Activated CD4-positive, CD25-positive, alpha-beta regulatory T cell treated with anti-CD3 and anti-CD28 coated beads, Interleukin-2, amount 50 U/mL, for 16 hours (primary cell): Measurements from ENCODE around the gene PITPNM1.
"Not testable (repeated sequence)": the region's sequence is repeated elsewhere in the genome, so short reads cannot be mapped to it uniquely, and the experiment has no call there.

Experiments
- DNase-seq: peaks from one replicate; pipeline ENCODE4 v3.0.0-alpha.2; 2020; ENCODE audit warnings: low read depth, low spot score

Gene PITPNM1

DNA sequence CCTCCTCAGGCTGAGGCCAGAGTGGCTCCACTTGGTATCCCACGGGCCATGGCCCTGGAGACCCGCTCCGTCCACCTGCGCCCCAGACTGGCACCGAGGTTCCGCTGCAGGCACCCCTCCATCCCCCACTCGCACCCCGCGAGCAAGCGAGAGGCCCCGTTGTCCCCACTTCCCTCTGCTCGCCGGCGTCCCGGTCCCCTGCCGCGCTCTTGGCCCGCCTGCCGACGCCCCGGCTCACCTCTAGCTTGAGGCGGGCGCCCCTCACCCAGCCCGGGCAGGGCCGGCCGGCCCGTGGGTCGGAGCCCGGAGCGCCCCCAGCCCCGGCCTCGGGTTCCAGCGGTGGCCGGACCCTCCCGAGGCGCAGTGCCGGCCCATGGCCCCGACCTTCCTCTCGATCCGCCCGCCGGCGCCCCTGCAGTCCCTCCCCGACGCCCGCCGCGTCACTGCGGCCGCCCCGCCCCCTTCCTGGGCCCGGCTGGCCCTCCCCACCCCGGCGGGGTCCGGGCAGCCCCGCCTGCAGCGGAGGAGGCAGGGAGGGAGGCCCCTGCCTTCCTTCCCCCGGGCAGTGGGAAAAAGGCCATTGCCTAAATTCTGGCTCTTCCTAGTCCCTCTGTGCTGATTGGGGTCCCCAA lies at the start of gene PITPNM1:
TSS of gene PITPNM1 (minus strand) at position 414 of the 632 bp plus-strand sequence. CDS start 1,183 bp downstream, outside the sequence.
- DNase-seq = peak; percentile 41

DNA sequence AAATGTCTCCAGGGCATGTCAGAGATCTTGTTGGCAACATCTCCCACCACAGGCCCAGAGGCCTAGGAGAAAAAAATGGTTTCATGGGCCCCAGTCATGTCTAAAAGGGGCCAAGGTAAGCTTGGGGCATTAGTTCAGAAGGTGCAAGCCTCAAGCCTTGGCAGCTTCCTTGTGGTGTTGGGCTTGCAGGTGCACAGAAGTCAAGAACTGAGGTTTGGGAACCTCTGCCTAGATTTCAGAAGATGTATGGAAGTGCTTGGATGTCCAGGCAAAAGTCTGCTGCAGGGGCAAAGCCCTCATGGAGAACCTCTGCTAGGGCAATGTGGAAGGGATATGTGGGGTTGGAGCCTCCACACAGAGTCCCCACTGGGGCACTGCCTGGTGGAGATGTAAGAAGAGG lies 46.5 kb upstream of the PITPNM1 start:
- not testable (repeated sequence) for DNase-seq

DNA sequence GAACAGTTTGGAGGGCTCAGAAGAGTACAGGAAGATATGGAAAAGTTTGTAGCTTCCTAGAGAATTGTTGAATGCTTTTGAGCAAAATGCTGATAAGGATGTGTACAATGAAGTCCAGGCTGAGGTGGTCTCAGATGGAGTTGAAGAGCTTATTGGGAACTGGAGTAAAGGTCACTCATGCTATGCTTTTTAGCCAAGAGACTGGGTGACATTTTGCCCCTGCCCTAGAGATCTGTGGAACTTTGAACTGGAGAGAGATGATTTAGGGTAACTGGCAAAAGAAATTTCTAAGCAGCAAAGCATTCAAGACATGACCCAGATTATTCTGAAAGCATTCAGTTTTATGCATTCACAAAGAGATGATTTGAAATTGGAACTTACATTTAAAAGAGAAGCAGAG lies 46.0 kb upstream of the PITPNM1 start:
- DNase-seq = no peak

DNA sequence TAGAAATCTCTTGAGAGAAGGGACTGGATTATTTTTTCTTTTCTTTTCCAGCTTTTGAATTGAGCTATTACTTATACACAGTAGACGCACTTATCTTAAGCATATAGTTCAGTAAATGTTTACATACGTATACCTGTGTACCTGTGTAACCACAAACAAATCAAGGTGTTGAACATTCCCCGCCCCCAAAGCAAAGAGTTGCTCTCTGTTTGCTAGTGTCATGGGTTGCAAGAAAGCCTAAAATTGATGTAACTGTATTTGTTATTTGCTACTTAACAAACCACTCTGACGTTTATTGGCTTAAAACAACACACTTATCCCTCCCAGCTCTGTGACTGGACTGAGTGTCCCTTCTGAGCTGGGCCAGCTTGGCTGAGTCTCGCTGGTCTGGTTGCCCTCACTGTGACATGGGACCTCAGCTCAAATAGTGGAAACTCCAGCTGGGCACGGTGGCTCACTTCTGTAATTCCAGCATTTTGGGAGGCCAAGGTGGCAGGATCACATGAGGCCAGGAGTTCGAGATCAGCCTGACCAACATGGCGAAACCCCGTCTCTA lies 43.5 kb upstream of the PITPNM1 start:
- DNase-seq = no peak

DNA sequence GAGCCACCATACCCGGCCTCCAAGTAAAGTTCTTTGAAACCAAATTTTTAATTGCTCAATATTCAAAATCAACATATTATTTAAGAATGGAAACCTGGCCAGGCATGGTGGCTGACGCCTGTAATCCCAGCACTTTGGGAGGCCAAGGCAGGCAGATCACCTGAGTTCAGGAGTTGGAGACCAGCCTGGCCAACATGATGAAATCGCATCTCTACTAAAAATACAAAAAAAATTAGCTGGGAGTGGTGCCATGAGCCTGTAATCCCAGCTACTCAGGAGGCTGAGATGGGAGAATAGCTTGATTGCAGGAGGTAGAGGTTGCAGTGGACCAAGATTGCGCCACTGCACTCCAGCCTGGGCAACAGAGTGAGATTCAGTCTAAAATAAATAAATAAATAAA lies 42.9 kb upstream of the PITPNM1 start:
- not testable (repeated sequence) for DNase-seq

DNA sequence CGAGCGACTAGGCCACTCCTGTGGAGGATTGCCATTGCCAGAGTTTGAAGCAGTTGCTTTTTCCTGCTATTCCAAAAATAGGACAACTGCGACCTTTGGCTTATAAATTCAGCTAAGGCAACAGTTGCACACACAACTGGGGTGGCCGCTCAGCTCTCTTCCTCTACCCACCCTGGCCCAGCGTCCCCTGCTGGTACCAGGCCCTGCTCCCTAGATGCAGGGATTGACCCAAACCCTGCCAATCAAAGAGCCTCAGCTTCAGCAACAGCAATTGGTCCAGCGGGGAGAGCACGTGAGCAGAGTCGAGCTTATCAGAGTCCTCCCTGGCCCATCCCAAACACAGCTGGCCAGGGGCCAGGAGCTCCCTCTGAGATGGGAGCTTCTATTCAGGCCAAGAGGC lies 40.1 kb upstream of the PITPNM1 start:
- no peak for DNase-seq

DNA sequence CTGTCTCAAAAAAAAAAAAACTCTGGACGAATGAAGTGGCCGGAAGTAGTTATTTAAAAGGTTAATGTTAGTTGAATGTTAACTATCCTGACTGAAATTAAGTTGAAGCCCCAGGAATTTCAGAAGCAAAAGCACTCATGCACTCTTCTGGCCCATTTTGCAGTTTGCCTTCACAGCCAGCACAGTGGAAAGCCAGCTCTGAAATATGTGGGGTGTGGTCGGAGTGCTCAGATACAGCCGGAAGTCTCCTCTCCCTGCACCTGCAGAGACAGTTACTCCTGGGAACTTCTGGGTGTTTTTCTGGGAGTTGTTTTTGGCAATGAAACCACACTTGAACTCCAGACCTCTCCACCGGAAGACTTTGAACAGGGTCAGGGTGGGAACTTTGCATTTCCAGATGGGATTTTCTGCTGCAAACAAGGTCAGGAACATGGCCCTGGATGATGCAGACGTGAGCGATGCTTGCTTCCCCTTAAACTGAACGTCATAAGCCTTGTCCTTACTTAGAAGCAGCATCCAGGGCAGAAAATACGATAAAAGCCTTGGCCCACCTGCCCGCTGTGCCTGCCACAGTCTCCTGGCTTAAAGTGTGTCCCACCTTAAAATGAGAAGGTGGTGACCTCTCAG lies 39.6 kb upstream of the PITPNM1 start:
- DNase-seq = no peak

DNA sequence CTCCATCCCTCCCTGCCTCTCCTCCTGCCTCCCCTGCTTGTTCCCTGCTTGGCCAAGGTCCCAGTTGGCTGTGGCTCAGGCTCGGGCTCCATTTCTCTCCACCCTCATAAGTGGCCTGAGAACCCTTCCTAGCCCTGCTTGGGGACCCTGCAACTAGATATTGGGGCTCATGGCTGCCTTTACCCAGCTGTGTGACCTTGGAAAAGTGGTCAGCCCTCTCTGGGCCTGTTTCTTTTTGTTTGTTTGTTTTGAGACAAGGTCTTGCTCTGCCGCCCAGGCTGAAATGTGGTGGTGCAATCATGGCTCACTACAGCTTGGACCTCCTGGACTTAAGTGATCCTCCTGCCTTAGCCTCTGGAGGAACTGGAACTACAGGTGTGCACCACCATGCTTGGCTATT lies 38.4 kb upstream of the PITPNM1 start:
- DNase-seq = no peak

DNA sequence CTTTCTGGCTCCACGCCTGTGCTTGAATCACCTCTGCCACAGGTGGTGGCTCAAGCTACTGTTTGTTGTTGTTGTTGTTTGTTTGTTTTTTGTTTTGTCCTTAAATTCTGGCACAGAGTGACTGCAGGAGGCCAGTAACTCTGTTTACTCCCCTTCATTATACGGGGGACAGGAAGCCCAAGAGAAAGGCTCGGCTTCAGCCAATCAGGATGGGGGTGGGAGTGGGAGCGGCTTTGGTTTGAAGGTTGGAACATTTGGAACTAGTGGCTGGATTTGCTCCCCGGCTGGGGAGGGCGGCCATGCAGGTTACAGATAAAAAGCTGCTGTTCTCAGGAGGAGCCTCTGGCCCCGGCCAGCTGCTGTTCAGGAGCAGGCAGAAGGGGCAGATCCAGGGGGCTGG lies 37.8 kb upstream of the PITPNM1 start:
- no peak for DNase-seq

DNA sequence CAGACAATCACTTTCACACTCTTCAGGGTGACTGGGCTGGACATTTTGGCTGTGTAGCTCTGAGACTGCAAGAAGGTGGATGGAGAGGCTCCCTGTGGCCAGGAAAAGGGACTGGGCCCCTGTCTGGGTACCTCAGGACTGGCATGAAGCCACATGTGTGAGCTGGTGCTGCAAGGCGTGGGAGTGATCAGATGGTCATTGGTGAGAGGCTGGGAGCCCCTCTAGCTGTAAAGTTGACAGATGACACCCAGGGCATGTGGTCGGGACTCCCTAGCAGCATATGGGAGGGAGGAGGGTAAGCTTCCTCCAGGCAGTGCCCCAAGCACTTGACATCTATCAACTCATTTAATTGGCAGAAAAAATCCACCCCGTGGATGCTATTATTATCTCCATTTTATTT lies 37.0 kb upstream of the PITPNM1 start:
- DNase-seq = no peak

DNA sequence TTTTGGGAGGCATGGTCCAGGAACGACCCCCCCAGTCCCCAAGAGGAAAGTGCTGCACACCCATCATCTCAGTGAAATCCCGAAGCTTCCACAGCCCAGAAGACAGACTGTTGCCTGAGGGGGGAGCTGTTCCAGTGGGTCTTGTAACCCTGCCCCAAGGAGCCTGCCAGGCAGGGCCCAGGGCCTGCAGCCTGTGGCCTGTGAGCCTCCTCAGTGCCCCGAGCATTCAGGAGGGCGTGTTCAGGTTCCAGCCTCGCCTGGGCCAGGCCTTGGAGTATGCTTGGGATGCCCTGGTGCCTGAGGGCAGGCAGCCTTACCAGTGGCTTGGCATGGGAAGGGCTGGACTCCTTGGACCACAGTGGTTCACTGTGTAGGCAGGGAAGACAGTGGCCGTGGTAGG lies 36.0 kb upstream of the PITPNM1 start:
- no peak for DNase-seq

DNA sequence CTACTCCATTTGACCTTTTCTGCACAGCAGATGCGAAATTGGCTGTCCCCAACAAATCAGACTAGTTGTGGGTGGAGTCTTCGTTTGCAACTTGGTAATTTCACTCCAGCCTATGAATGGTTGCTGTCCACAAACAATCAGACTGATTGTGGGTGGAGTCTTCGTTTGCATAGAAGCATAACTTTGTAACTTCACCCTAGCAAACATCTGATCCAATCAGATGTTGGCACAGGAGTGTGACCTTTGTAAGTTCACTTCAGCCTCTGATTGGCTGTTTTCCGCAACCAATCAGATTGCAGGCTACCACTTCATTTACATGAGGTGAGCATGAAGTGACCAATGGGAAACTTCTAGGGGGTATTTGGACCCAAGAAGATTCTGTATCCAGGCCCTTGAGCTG lies 34.4 kb upstream of the PITPNM1 start:
- no peak for DNase-seq

DNA sequence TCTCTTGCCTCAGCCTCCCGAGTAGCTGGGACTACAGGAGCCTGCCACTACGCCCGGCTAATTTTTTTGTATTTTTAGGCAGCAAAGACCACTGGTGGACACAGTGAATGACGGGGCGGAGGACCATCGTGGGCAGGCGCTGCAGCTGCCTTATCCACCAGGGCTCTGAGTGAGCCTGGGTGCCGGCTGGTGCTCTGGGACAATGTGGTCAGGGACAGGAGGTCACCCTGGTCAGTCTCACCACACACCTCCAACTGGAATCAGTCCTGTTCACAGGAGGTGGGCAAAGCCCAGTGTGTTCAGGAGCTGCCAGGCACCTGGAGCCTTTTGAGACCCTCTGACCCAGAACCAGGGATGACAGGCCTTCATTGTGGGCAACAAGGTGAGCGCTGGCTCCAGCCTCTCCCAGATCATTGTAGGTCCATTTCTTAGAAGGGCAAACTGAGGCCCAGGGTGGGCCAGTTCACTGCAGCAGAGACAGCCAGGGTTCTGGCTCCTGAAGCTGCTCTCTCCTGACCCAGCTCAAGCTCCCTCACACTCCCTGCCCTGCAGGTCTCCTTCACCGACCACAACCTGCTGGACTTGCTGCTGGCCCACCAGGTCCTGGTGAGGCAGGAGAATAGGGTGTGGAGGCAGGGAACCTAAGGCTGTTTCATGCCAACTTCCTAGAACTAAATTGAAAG lies 33.8 kb upstream of the PITPNM1 start:
- no peak for DNase-seq

DNA sequence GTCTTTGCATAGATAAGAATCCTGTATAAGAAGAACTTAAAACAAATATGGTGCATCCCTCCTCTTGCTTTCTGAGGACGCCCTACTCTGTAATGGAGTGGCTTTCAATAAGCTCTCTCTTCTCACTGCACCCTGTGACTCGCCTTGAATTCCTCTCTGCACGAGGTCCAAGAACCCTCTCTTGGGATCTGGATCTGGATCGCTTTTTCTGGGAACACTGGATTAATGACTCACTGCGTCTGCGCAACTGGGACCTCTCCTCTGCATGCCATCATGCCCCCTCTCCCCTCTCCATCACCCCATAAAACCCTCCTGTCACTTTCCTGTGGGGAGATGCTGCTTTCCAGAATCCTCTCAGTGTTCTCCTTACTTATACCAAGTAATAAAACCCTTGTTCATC lies 33.1 kb upstream of the PITPNM1 start:
- DNase-seq = no peak

DNA sequence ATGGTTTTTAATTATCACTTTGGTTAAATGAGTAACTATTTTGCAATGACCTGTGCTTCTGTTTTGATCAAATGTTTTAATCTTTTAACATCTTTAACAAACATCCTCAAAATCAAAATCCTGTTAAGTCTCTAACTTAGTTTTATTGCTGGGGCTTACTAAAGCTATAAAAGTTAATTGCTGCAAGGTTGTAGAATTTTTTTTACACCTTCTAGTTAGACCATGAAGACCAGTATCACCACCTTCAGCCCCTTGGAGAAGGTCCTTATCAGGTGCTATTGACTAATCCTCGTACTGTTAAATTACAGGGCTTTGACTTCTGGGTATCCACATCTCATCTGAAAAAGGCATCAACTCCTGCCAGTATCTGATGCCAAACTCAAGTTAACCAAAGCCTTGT lies 30.4 kb upstream of the PITPNM1 start:
- DNase-seq = no peak

DNA sequence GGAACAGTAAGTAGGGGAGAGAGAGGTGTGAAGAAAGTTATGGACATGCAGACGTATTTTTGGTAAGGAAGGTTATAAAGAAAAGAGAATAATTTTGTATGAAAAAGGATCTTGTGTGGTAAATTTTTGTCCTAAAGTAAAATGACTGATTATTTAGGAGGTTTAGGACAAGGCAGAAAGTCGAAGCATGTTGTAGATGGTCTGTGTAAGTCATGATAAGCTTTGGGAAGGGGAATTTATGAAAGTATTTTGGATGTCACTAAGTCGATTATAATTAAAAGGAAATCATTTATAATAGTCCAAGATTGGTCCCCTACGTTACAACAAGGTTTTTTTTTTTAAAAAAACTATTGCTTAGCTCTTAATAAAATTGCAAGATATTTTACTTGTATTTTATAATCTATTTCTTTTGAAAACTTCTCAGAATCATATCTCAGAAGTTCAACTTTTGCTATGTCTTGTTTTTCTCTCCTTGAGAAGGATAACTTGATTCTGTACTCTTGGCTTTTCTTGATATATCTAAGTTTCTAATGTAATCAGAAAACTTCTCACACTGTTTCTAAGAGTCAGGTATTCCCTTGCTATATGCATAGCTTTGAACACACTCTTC lies 29.0 kb upstream of the PITPNM1 start:
- DNase-seq = no peak

DNA sequence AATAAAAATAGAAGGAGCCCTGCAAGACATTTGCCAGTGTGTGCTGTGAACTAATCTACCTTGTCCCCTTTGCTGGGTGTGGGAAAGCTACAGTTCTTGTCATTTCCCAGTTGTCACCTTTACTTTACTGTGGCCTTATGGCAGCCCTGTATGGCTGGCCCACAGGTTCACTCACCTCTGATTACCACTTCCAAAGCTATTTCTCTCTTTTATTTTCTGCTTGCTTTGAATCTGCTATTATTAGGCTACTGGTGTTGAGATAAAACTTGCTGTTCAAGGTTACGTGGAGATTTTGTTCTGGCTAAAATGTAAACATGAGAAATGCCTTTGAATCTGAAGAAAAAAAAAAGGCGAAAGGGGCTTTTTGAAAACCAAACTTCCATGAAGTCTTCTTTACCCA lies 27.7 kb upstream of the PITPNM1 start:
- no peak for DNase-seq

DNA sequence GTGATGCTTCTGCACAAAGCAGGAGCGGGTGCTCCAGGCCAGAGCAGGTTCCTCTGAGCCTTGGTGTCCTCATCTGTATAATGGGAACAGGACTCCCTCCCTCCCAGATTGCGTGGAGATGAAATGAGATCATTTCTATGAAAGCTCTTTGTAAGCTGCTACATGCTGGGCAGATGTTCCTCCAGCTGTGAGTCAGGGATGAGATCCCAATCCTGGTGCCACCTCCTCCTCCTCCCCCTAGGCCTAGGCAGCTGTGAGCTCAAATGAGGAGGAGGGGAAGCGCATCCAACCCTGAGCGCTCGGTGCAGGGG lies 25.1 kb upstream of the PITPNM1 start:
- no peak for DNase-seq

DNA sequence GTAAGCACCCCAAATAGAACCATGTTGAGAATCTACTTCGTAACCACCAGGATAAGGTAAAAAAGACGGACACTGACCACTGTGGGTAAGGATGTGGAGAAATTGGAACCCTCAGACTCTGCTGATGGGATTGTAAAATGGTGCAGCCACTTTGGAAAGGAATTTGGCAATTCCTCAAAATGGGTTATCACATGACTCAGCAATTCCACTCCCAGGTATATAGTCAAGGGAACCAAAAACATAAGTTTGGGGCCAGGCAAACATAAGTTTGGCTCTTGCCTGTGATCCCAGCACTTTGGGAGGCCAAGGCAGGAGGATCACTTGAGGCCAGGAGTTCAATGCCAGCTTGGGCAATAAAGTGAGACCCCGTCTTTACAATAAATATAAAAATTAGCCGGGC lies 23.2 kb upstream of the PITPNM1 start:
- no peak for DNase-seq

DNA sequence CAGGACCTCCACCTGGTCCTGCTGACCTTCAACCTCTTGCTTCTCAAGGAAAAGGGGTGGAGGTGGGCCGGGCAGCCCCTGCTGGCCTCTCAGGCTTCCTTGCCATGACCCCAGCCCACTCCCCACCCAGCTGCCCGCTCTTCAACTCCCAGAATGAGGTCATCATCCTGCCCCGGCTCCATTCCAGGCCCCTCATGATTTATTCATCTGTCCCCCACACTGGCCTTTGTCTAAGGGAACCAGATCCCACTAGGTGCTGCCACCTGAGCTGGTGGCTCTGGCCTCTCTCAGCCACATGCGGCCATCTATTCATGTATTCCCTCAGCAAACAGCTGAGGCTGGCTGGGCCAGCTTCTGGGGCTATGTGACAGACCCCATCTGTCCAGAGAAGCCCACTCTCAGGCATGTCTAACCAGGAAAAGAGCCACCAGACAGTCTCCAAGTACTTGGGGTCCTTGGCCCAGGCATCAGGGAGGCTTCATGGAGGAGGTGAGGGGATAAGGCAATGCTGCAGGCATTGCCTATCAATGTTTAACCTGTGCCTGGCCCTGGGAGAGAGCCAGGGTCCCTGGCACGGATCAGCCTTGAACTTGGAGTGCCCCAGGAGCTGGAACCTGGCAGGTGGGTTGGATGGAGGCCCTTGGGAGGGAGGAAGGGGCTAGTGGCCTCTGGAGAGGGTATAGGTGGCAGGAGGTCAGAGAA lies 20.3 kb upstream of the PITPNM1 start:
- DNase-seq = no peak

DNA sequence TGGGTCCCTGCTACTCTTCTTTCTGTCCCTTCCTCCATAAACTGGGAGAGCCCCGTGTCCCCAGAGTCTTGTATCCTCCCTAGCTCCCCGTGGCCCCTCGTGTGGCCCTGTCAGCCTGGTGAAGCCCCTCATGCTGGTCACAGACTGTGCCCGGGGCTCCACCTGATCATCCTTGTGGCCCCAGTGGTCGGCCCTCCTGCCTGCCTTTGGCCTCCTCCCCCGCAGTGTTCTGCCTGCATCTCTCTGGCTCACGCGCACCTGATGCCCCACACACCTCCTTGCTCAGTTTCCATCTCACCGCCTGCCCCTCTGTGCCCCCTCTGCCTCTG lies 19.3 kb upstream of the PITPNM1 start:
- no peak for DNase-seq
